Measurements from ENCODE around the gene ATP6V1G1.

GRCh38 chr9:114591849-114592248, 4.3 kb downstream of the ATP6V1G1 start:
- TF ChIP-seq CTCF (IDR thresholded peaks at IDR 0.05) (no peak), POLR2A (IDR thresholded peaks at IDR 0.05) (no peak), POLR2AphosphoS5 (IDR thresholded peaks at IDR 0.05) (no peak)

All from breast epithelium (tissue), 3 donors.